ENCODE data around the gene PCED1A.
A peak's percentile ranks its signal among the peaks of the same experiment; 100 is the strongest.

The PCED1A gene

GRCh38 chr20:2801286-2801728, 39.1 kb downstream of the PCED1A start:
- peak in 1 of 2 donors; percentile 6 for DNase-seq

DNA sequence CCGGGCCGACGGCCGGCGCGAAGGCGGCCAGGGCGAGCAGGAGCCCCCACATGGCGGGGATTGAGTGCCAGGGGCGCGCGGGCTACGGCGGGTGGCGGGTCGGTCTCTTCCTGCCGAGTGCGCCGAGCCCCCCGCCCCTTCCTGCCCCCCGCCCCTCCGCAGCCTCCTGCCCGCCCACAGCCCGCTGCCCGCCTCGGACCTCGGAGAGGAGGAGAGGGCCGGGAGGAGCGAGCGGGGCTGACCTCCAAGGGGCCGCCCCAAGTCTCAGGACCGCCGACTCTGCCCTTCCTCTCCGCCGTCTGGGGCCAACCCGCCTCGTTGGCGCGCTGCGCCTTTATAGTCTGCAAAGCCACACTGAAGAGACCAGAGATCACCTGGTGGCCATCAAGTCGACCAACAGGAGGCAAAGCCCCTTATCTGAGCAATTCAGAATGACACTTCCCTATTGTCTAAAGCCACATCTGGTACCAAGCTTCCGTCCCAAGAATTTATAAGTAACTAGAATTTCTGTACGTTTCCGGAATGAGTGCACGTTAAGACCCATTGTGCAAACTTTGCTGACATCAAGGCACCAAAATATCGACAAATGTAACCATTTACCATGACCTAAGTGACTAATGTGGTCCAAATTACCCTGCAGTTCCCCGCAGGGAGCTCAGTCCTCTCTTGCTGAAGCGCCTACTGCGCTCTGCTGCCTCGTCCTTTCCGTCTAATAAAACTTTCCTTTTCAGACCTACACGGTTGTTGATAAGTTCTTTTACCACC, 39.8 kb downstream of the PCED1A start, which contains the start of gene CPXM1:
CPXM1 (minus strand) TSS at position 107 of the 765 bp plus-strand sequence; CDS start at position 52, 55 bp downstream.
- DNase-seq = peak; percentile 68

GRCh38 chr20:2799688-2800520, 40.6 kb downstream of the PCED1A start:
- DNase-seq = no peak

DNA sequence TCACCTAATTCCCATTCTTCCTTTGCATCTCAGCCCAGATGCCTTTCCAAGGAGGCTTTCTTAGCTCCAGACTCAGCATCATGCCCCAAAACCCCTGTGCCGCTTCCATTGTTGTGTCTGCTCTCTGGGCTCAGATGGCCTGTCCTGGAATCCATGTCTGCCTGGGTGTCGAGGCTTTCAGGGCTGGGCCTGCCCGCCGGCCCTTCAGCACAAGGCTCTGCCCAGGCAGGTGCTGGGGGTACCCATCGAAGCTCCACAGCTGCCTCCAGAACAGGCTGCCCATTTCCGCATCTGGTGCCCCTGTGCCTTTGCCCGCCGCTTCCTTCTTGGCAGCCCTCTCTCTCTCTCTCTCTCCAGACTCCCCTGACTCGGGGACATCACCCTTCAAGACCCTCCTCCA, 41.2 kb downstream of the PCED1A start:
- no peak for DNase-seq

DNA sequence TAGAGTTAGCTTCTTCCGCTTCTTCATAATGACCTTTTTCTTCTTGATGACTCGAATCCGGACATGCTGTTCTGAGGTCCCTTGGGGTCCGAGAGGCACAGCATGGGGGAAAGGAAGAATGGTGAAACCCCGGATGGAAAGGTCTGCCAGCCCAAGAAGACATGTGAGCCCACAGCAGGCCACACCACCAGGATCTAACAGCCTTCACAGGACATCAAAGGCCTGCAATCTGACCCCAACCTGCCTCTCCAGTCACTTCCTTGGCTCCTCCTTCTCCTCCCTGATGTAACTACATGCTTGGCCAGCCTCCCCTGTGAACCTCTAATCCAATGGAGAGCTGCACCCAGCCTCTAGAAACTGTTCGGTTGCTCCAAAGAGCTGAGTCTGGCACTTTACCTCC, 41.6 kb downstream of the PCED1A start:
- no peak for DNase-seq

GRCh38 chr20:2798095-2798805, 42.2 kb downstream of the PCED1A start:
- DNase-seq = no peak

DNA sequence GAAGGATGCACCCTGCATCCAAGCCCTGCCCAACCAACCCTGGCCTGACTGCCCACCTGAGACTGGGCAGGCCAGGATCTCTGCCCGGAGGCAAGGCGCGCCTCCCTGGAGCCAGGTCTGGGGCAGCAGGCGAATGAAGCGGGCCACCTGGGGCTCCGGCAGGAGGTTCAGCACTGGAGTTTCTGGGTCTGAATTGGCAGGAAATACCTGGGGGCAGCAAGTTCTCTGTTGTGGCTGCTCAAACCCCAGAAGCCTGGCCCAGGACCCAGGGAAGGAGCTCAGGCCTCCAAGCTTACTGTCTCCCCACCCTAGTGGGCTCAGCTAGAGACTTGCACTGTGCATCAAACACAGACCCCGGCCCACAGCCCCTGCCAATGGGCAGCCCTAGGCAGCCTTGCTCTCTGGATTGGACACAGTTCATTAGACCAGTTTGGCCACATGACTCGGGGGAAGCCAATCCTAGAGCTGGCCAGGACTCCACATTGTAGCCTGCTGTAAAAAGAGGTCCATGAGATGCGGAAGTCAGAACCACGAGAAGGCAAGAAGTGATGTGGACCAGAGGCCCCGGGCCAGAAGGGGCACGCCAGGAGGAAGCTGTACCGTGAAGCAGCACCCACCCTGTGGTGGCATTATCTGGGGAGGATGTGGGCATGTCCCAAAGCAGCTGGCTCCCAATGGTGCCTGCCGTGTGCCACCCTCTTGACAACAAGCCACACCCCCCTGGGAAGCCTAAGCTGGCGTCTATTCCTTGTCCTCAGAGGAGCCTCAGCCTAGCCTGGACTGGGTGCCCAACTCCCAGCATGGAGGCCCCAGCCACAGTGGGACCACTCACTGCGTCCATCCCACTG, 43.1 kb downstream of the PCED1A start:
- no peak for DNase-seq

- no peak for DNase-seq
Measured at GRCh38 chr20:2796011-2796660, 44.3 kb downstream of the PCED1A start.

GRCh38 chr20:2795451-2795850, 45.0 kb downstream of the PCED1A start:
- DNase-seq = no peak

- no peak for DNase-seq
Measured at GRCh38 chr20:2794866-2795447, 45.5 kb downstream of the PCED1A start.

GRCh38 chr20:2794202-2794748, 46.2 kb downstream of the PCED1A start:
- DNase-seq = no peak

DNA sequence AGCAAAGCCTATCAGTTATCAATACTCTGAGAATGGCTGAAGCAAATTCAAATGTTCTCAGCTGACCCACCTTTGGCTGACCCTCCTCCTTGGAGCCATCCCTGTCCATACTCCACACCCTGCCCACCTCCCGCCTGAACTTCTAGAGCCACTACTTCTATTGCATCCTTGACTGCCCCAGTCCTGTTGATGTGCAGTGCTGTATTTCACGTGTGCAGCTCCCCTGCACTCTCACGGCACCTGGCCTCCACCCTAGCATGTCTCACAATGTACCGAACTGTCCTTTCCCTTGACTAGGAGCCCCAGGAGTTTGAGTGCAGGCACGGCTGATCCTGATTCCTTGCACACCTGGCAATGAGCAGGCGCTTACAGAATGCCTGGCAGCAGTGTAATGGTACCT, 47.0 kb downstream of the PCED1A start:
- no peak for DNase-seq

Measured in inflammatory macrophage treated with lipopolysaccharide for 1 hour (primary cell).